ENCODE measurements around the gene HPSE2. TPM values are rescaled to one million over a fixed set of nuclear protein-coding genes. Genes with fewer than 3 reads are reported as not detected.

The HPSE2 gene
- total and polyA plus RNA-seq, 5 donors = 0.09 TPM; not detected in 4

- Histone ChIP-seq H3K4me3 (ENCODE audit: low read length) (peak overlapping the region; percentile 25), H3K27ac (ENCODE audit: low read length) (no peak overlapping the region), H3K9me3 (ENCODE audit: control insufficient read depth, low read length) (no peaks in the 10 kb centered on the region), H3K27me3 (ENCODE audit: control insufficient read depth, insufficient read depth) (peaks cover 2% of the 10 kb centered on the region), H3K4me1 (ENCODE audit: control insufficient read depth, insufficient read depth, low read length) (no peaks in the 10 kb centered on the region)
- DNase-seq = peak; percentile 50 to 75 (median 73)
- intact Hi-C loops (cut with DNase I) = no loop called here
- peak; percentile 73 to 78 for ATAC-seq
- WGBS = 1% methylated on average over 49 of the region's 49 CpGs
Measured at GRCh38 chr10:99234041-99234790, 1.4 kb downstream of the HPSE2 start.

GRCh38 chr10:99233689-99234037, 2.0 kb downstream of the HPSE2 start:
- no peak for ATAC-seq
- intact Hi-C loops (cut with DNase I) = no loop called here
- DNase-seq = no peak
- 4% methylated on average over 18 of the region's 18 CpGs for WGBS
- Histone ChIP-seq H3K27me3 (ENCODE audit: control insufficient read depth, insufficient read depth) (peaks cover 2% of the 10 kb centered on the region), H3K9me3 (ENCODE audit: control insufficient read depth, low read length) (no peaks in the 10 kb centered on the region), H3K4me1 (ENCODE audit: control insufficient read depth, insufficient read depth, low read length) (no peaks in the 10 kb centered on the region), H3K27ac (ENCODE audit: low read length) (no peak overlapping the region), H3K4me3 (ENCODE audit: low read length) (peak overlapping the region; percentile 25)

DNA sequence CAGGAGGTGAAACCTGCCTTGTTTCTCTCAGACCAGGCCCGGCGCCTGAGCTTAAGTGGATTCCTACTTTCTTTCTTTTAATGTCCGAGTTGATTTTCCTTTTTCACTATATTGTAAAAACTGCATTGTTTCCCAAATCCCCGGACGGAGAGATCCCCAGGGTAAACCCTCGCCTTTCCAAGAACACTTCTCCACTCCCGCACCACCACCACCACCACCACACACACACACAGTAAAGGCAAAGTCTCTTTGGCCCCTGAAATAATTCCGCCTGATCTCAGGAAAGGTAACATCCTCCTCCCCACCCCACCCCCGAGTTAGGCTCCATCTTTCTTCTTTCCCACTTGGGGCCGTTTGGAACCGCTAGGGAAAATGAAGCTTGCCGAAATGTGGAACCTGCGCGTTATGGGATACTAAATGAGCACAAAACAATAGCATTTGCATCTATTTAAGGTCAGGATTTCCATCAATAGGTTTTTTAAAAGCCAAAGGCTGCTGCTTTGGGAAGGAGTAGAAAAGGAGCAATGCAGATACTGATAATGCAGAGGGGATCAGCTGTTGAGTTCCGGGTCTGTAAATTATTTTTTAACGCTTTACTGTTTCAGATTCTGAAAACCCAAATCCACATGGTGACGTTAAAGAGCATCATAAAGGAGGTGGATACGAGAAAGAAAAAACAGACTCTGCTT, 2.5 kb downstream of the HPSE2 start:
- WGBS = 12% methylated on average over 18 of the region's 18 CpGs
- ATAC-seq = no peak
- Histone ChIP-seq H3K4me3 (ENCODE audit: low read length) (peak overlapping the region; percentile 25), H3K4me1 (ENCODE audit: control insufficient read depth, insufficient read depth, low read length) (no peaks in the 10 kb centered on the region), H3K27me3 (ENCODE audit: control insufficient read depth, insufficient read depth) (peaks cover 2% of the 10 kb centered on the region), H3K27ac (ENCODE audit: low read length) (no peak overlapping the region), H3K9me3 (ENCODE audit: control insufficient read depth, low read length) (no peaks in the 10 kb centered on the region)
- intact Hi-C loops (cut with DNase I) = no loop called here
- DNase-seq = no peak

- ATAC-seq = peak in 1 of 2 donors; percentile 40
- Histone ChIP-seq H3K9me3 (ENCODE audit: control insufficient read depth, low read length) (no peaks in the 10 kb centered on the region), H3K4me1 (ENCODE audit: control insufficient read depth, insufficient read depth, low read length) (no peaks in the 10 kb centered on the region), H3K27ac (ENCODE audit: low read length) (no peak overlapping the region), H3K4me3 (ENCODE audit: low read length) (peak overlapping the region; percentile 18), H3K27me3 (ENCODE audit: control insufficient read depth, insufficient read depth) (peaks cover 2% of the 10 kb centered on the region)
- intact Hi-C loops (cut with DNase I) = no loop called here
- DNase-seq = no peak
- WGBS = 2% methylated on average over 49 of the region's 49 CpGs
Measured at GRCh38 chr10:99232360-99232999, 3.2 kb downstream of the HPSE2 start.

DNA sequence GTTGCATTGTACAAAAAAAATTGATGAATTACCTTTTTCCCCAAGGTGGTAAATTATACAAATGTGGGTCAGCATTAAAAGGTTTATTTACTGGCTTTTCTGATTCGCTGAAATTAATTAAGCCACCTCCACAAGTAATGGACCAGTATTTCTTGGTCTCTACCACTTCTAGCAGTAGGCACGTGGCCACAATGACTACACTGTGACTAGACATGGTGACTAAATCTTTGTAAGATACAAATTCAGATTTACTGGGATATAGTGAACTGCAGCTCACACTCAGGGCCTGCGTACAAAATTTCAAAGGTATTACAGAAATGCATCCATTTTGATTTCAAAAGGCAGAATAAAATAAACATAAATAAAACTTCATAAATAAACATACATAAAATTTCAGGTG, 10.9 kb downstream of the HPSE2 start:
- WGBS = 81% methylated on average over 3 of the region's 3 CpGs

GRCh38 chr10:99207340-99207739, 28.3 kb downstream of the HPSE2 start:
- H3K4me1 ChIP-seq (ENCODE audit: control insufficient read depth, insufficient read depth, low read length) = no peaks in the 10 kb centered on the region
- 75% methylated on average over 3 of the region's 3 CpGs for WGBS
- no peak overlapping the region for H3K27ac ChIP-seq (ENCODE audit: low read length)
- DNase-seq (no peak), ATAC-seq (no peak)
- no peak overlapping the region for H3K4me3 ChIP-seq (ENCODE audit: low read length)
- H3K27me3 ChIP-seq (ENCODE audit: control insufficient read depth, insufficient read depth) = no peaks in the 10 kb centered on the region
- intact Hi-C loops (cut with DNase I) = no loop called here
- no peaks in the 10 kb centered on the region for H3K9me3 ChIP-seq (ENCODE audit: control insufficient read depth, low read length)

More for the DNA sequence above, 10.9 kb downstream of the HPSE2 start:
- Histone ChIP-seq H3K4me3 (ENCODE audit: low read length) (no peak overlapping the region), H3K27me3 (ENCODE audit: control insufficient read depth, insufficient read depth) (no peaks in the 10 kb centered on the region), H3K27ac (ENCODE audit: low read length) (no peak overlapping the region), H3K4me1 (ENCODE audit: control insufficient read depth, insufficient read depth, low read length) (no peaks in the 10 kb centered on the region), H3K9me3 (ENCODE audit: control insufficient read depth, low read length) (no peaks in the 10 kb centered on the region)
- ATAC-seq (no peak), DNase-seq (no peak)
- intact Hi-C loops (cut with DNase I) = no loop called here

DNA sequence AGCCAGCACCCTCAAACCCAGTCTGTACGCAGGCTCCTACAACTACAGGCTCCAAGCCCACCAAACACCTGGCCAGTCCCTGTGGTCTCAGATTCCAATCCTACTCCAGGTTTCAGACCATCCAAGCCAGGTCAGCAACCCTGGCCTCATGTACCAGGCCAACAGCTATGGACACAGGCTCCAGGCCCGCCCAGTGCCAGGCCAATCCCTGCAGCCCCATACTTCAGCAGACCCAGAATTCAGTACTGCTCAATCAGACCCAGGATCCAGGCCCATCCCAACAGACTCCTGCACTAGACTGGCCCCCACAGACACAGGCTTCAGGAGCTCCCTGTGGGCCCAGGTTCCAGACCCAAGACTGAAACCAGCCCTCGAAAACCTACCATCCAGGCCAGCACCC, 32.3 kb downstream of the HPSE2 start:
- H3K9me3 ChIP-seq (ENCODE audit: control insufficient read depth, low read length) = no peaks in the 10 kb centered on the region
- WGBS = 92% methylated on average over 3 of the region's 3 CpGs
- no peak overlapping the region for H3K27ac ChIP-seq (ENCODE audit: low read length)
- DNase-seq = no peak
- intact Hi-C loops (cut with DNase I) = no loop called here
- no peaks in the 10 kb centered on the region for H3K27me3 ChIP-seq (ENCODE audit: control insufficient read depth, insufficient read depth)
- no peaks in the 10 kb centered on the region for H3K4me1 ChIP-seq (ENCODE audit: control insufficient read depth, insufficient read depth, low read length)
- no peak for ATAC-seq
- H3K4me3 ChIP-seq (ENCODE audit: low read length) = no peak overlapping the region

DNA sequence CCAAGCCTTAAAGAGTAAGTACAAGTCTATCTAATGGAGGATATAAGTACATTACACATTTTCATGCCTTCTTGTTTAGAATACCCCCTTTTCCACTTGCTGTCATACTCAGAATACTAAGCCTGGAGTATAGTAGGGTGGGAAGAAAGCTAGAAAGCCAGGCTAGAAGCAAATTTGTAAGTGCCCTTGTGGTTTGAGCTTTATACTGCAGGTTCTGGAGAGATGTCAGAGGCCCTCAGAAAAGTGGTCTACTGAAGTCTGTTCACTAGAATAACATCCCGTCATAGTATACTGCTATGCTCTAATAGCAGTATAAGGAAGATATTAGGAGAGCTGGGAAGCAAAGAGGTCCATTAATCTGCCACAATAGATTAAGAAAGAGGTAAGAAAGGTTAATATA, 62.7 kb downstream of the HPSE2 start:
- 82% methylated on average over 1 of the region's 1 CpG for WGBS
- no peak for ATAC-seq
- no peak for DNase-seq
- Histone ChIP-seq H3K4me3 (ENCODE audit: low read length) (no peak overlapping the region), H3K9me3 (ENCODE audit: control insufficient read depth, low read length) (no peaks in the 10 kb centered on the region), H3K27ac (ENCODE audit: low read length) (no peak overlapping the region), H3K4me1 (ENCODE audit: control insufficient read depth, insufficient read depth, low read length) (no peaks in the 10 kb centered on the region), H3K27me3 (ENCODE audit: control insufficient read depth, insufficient read depth) (peaks cover 2% of the 10 kb centered on the region)
- intact Hi-C loops (cut with DNase I) = no loop called here

GRCh38 chr10:99172128-99172738, 63.4 kb downstream of the HPSE2 start:
- Histone ChIP-seq H3K27me3 (ENCODE audit: control insufficient read depth, insufficient read depth) (peaks cover 2% of the 10 kb centered on the region), H3K4me3 (ENCODE audit: low read length) (no peak overlapping the region), H3K27ac (ENCODE audit: low read length) (no peak overlapping the region), H3K9me3 (ENCODE audit: control insufficient read depth, low read length) (no peaks in the 10 kb centered on the region), H3K4me1 (ENCODE audit: control insufficient read depth, insufficient read depth, low read length) (no peaks in the 10 kb centered on the region)
- DNase-seq (no peak), ATAC-seq (no peak)
- intact Hi-C loops (cut with DNase I) = no loop called here
- WGBS = 30% methylated on average over 5 of the region's 5 CpGs

DNA sequence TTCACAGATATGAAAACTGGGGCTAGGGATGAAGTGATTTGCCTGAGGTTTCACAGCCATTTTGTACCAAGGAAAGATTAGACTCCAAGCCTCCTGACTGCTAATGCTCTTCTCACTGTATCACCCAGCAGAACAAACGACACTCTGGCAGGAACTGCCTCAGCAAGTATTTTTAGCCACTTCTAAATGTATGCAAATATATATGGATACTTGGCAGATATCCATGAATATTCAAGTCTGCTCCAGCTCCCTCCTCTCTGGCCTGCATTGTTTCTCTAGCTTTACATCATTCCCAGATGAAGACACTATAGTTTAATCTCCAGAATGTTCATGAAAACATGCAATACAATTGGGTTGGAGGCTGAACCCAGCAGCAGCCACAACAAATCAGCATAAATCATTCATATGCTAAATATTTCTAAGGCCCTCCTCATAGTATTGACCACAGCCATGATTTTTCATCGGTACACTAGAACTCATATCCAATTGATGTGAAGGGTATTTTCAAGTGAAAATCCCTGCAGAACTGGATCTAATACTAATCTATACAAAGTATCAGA, 65.5 kb downstream of the HPSE2 start:
- Histone ChIP-seq H3K9me3 (ENCODE audit: control insufficient read depth, low read length) (no peaks in the 10 kb centered on the region), H3K4me1 (ENCODE audit: control insufficient read depth, insufficient read depth, low read length) (no peaks in the 10 kb centered on the region), H3K27me3 (ENCODE audit: control insufficient read depth, insufficient read depth) (no peaks in the 10 kb centered on the region), H3K4me3 (ENCODE audit: low read length) (no peak overlapping the region), H3K27ac (ENCODE audit: low read length) (no peak overlapping the region)
- no peak for DNase-seq
- ATAC-seq = no peak
- 50% methylated on average over 2 of the region's 2 CpGs for WGBS
- intact Hi-C loops (cut with DNase I) = no loop called here

GRCh38 chr10:99161165-99161564, 74.5 kb downstream of the HPSE2 start:
- Histone ChIP-seq H3K4me3 (ENCODE audit: low read length) (no peak overlapping the region), H3K9me3 (ENCODE audit: control insufficient read depth, low read length) (no peaks in the 10 kb centered on the region), H3K27me3 (ENCODE audit: control insufficient read depth, insufficient read depth) (no peaks in the 10 kb centered on the region), H3K27ac (ENCODE audit: low read length) (no peak overlapping the region), H3K4me1 (ENCODE audit: control insufficient read depth, insufficient read depth, low read length) (no peaks in the 10 kb centered on the region)
- DNase-seq (no peak), ATAC-seq (no peak)
- WGBS = 58% methylated on average over 4 of the region's 4 CpGs
- intact Hi-C loops (cut with DNase I) = no loop called here
